Smooth muscle cell (in vitro differentiated cells): ENCODE measurements around the gene STXBP1. TPM values are rescaled to one million over a fixed set of nuclear protein-coding genes. Genes with fewer than 3 reads are reported as not detected.

ENCODE experiments used
- DNase-seq: peaks from one replicate; lab custom pipeline; 2025; ENCODE audit not compliant: unreplicated experiment; lab: John Stamatoyannopoulos, UW
- H2AFZ ChIP-seq: fragments of 200-600 bp; sonication (generic); 2 replicates; pipeline ENCODE4 v1.6.0; 2016; ENCODE audit warnings: antibody characterized with exemption, low read depth, mild to moderate bottlenecking
- H3F3A ChIP-seq: fragments of 200-600 bp; sonication (generic); 2 replicates; pipeline ENCODE4 v1.6.0; 2017; ENCODE audit warnings: antibody characterized with exemption, low read depth
- H3K27ac ChIP-seq: fragments of 200-600 bp; sonication (generic); 2 replicates; pipeline ENCODE4 v1.5.1; 2016; ENCODE audit warnings: low read depth, mild to moderate bottlenecking
- H3K27me3 ChIP-seq: fragments of 200-600 bp; sonication (generic); 2 replicates; pipeline ENCODE4 v1.6.1; 2016; ENCODE audit warnings: low read depth, mild to moderate bottlenecking
- H3K36me3 ChIP-seq: fragments of 200-600 bp; sonication (generic); 2 replicates; pipeline ENCODE4 v1.5.1; 2016; ENCODE audit warnings: low read depth
- H3K4me1 ChIP-seq: fragments of 200-600 bp; sonication (generic); 2 replicates; pipeline ENCODE4 v1.5.1; 2016; ENCODE audit warnings: low read depth
- H3K4me2 ChIP-seq: fragments of 200-600 bp; sonication (generic); 2 replicates; pipeline ENCODE4 v1.6.0; 2016; ENCODE audit warnings: mild to moderate bottlenecking
- H3K4me3 ChIP-seq: fragments of 200-600 bp; sonication (generic); 2 replicates; pipeline ENCODE4 v1.5.1; 2016; ENCODE audit warnings: mild to moderate bottlenecking
- H3K79me2 ChIP-seq: fragments of 200-600 bp; sonication (generic); 2 replicates; pipeline ENCODE4 v1.6.0; 2016; ENCODE audit warnings: low read depth, mild to moderate bottlenecking
- H3K9ac ChIP-seq: fragments of 200-600 bp; sonication (generic); 2 replicates; pipeline ENCODE4 v1.6.0; 2016; ENCODE audit warnings: low read depth
- H3K9me3 ChIP-seq: fragments of 200-600 bp; sonication (generic); replicated peaks from 2 replicates; pipeline ENCODE4 v1.5.1; 2016; ENCODE audit warnings: low read depth
- H4K20me1 ChIP-seq: fragments of 200-600 bp; sonication (generic); 2 replicates; pipeline ENCODE4 v1.6.0; 2016; ENCODE audit warnings: low read depth
- WGBS: methylation state at CpG from one replicate; pipeline ENCODE4 v1.1.7; 2016; ENCODE audit warnings: low lambda C conversion rate; 5-methylcytosine and 5-hydroxymethylcytosine counted together
- polyA plus RNA-seq: library from polyadenylated mRNA; unstranded; fragments of >200 nt; fragmentation: Nextera tagmentation; extraction: Ambion mirVana; gene quantifications from 2 replicates; pipeline ENCODE4 v1.2.1, GENCODE V29; 2016
- total RNA-seq: library from RNA; depleted of rRNA; stranded (reverse); fragments of >200 nt; gene quantifications from 2 replicates; pipeline ENCODE4 v1.2.3, GENCODE V29; 2014
- TF ChIP-seq, protein P1 (sequence below): fragments of 200-600 bp; sonication (generic); IDR thresholded peaks from 2 replicates; pipeline ENCODE4 v1.5.1; 2017; ENCODE audit warnings: borderline replicate concordance, mild to moderate bottlenecking, antibody characterized with exemption; ENCODE audit not compliant: insufficient read depth, poor library complexity, severe bottlenecking

The STXBP1 gene
- total and polyA plus RNA-seq, 2 experiments from 2014 or later = 22.4 to 22.8 TPM

DNA sequence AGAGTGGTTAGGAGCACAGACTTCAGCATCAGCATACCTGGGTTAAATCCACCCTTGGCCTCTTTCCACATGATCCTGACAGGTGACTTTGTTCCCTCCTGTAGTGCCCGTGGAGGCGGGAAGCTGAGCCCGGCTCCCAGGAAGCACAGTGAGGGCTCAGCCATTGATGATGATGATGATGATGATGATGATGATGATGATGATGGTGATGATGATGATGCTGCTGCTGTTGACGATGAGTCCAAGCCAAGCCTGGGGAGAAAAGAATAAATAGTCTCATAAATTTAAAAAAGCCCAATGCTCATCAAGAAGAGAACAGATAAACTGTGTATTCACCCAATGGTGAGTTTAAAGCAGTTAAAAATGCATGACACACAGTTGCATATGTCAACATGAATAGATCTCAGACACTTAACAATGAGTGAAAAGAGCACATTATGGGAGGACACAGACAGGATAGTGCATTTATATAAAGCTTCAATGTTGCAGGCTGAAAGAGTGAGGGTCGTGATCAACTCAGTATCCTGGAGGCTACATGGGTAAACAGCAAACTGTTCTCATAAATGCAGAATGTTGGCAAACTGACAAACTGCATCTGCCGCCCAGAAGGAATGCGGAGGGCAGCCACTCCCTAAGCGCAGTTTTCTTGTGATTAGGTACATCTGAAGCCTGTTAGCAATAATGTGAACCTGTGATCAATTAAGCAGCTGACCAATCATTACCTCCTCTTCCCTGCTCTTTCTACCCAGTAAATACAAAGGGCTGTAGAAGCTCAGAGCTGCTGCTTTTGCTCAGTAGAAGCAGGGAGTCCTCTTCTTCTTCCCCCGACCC is 83.0 kb downstream of the STXBP1 start:
- Histone ChIP-seq H3K9me3 (no peaks in the 10 kb centered on the region), H4K20me1 (no peaks in the 10 kb centered on the region), H3K4me3 (no peak overlapping the region), H3F3A (peaks cover 6% of the 10 kb centered on the region), H3K79me2 (no peaks in the 10 kb centered on the region), H3K9ac (no peak overlapping the region), H2AFZ (no peak overlapping the region), H3K36me3 (no peaks in the 10 kb centered on the region), H3K4me1 (no peaks in the 10 kb centered on the region), H3K27ac (no peak overlapping the region), H3K4me2 (no peak overlapping the region), H3K27me3 (no peaks in the 10 kb centered on the region)
- WGBS = 90% methylated on average over 9 of the region's 9 CpGs
- no peak for DNase-seq
- TF ChIP-seq, protein P1, sequence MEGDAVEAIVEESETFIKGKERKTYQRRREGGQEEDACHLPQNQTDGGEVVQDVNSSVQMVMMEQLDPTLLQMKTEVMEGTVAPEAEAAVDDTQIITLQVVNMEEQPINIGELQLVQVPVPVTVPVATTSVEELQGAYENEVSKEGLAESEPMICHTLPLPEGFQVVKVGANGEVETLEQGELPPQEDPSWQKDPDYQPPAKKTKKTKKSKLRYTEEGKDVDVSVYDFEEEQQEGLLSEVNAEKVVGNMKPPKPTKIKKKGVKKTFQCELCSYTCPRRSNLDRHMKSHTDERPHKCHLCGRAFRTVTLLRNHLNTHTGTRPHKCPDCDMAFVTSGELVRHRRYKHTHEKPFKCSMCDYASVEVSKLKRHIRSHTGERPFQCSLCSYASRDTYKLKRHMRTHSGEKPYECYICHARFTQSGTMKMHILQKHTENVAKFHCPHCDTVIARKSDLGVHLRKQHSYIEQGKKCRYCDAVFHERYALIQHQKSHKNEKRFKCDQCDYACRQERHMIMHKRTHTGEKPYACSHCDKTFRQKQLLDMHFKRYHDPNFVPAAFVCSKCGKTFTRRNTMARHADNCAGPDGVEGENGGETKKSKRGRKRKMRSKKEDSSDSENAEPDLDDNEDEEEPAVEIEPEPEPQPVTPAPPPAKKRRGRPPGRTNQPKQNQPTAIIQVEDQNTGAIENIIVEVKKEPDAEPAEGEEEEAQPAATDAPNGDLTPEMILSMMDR = no peak

DNA sequence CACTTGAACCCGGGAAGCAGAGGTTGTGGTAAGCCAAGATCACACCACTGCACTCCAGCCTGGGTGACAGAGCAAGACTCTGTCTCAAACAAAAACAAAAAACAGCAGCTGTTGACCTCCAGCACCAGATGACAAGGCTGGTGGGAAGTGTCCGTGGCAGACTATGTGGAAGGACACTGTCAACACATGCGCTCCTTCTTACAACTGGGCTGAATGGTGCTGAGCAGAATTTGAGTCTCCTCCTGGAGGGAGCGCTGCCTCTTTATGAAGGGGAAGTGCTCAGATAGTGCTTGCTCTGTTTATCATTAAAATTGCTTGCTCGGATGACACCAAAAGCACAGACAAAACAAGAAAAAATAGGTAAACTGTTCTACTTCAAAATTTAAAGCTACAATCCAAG is 85.5 kb downstream of the STXBP1 start:
- no peak overlapping the region for H3K4me2 ChIP-seq
- no peak for DNase-seq
- no peaks in the 10 kb centered on the region for H3K79me2 ChIP-seq
- H3K9me3 ChIP-seq = no peaks in the 10 kb centered on the region
- H3K36me3 ChIP-seq = no peaks in the 10 kb centered on the region
- TF ChIP-seq, protein P1 = no peak
- no peak overlapping the region for H2AFZ ChIP-seq
- no peaks in the 10 kb centered on the region for H3K4me1 ChIP-seq
- 78% methylated on average over 5 of the region's 5 CpGs for WGBS
- peaks cover 6% of the 10 kb centered on the region for H3F3A ChIP-seq
- no peak overlapping the region for H3K27ac ChIP-seq
- H3K27me3 ChIP-seq = no peaks in the 10 kb centered on the region
- H3K4me3 ChIP-seq = no peak overlapping the region
- no peaks in the 10 kb centered on the region for H4K20me1 ChIP-seq
- H3K9ac ChIP-seq = no peak overlapping the region

DNA sequence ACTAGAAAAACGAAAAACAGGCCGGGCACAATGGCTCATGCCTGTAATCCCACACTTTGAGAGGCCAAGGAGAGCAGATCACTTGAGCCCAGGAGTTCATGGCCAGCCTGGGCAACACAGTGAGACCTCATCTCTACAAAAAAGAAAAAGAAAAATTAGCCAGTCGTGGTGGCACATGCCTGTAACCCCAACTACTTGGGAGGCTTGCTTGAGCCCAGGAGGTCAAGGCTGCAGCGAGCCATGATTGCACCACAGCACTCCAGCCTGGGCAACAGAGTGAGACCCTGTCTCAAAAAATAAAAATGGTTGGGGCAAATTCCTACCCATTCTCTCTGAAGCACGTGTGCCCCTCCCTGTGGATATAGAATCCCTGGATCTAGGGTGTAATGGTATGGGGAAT is 86.3 kb downstream of the STXBP1 start:
- H4K20me1 ChIP-seq = no peaks in the 10 kb centered on the region
- H3K4me3 ChIP-seq = no peak overlapping the region
- DNase-seq = no peak
- no peaks in the 10 kb centered on the region for H3K4me1 ChIP-seq
- TF ChIP-seq, protein P1 = no peak
- 92% methylated on average over 5 of the region's 5 CpGs for WGBS
- no peaks in the 10 kb centered on the region for H3K27me3 ChIP-seq
- no peak overlapping the region for H3K27ac ChIP-seq
- no peak overlapping the region for H2AFZ ChIP-seq
- H3K79me2 ChIP-seq = no peaks in the 10 kb centered on the region
- no peaks in the 10 kb centered on the region for H3K36me3 ChIP-seq
- no peaks in the 10 kb centered on the region for H3K9me3 ChIP-seq
- H3K9ac ChIP-seq = no peak overlapping the region
- H3F3A ChIP-seq = peaks cover 6% of the 10 kb centered on the region
- H3K4me2 ChIP-seq = no peak overlapping the region
